CD14-positive monocyte (primary cell): ENCODE data around the gene FAM228B. TPM values are rescaled to one million over a fixed set of nuclear protein-coding genes. Genes with fewer than 3 reads are reported as not detected.

Source experiments
- DNase-seq, 3 donors: peaks; one replicate each; pipeline ENCODE4 v3.0.0-alpha.2; 2011 to 2022
- H2AFZ ChIP-seq: 2 replicates; pipeline ENCODE4 v1.6.0; 2012; ENCODE audit warnings: mild to moderate bottlenecking, low read depth, low read length, inconsistent platforms; ENCODE audit not compliant: insufficient read depth, poor library complexity, severe bottlenecking
- H3K27ac ChIP-seq, 2 donors: 1 replicate in 1 of 2; 2 replicates in 1 of 2; pipeline ENCODE4 v1.5.1; 2012 to 2013; ENCODE audit warnings: low read length in 2 of 2, control low read depth in 1 of 2, inconsistent platforms in 1 of 2, low read depth in 1 of 2, mild to moderate bottlenecking in 1 of 2
- H3K27me3 ChIP-seq, 2 donors: one replicate each; pipeline versions ENCODE4 v1.6.0 to v1.6.1; 2011 to 2013; ENCODE audit warnings: low read length in 2 of 2; ENCODE audit not compliant: control insufficient read depth in 2 of 2, insufficient read depth in 2 of 2
- H3K36me3 ChIP-seq, 2 donors: replicated peaks in 1 of 2; 1 replicate in 1 of 2; 2 replicates in 1 of 2; pipeline versions ENCODE4 v1.5.1 to v1.6.1; 2012 to 2013; ENCODE audit warnings: low read length in 2 of 2, control low read depth in 1 of 2, inconsistent platforms in 1 of 2, mild to moderate bottlenecking in 1 of 2; ENCODE audit not compliant: insufficient read depth in 2 of 2, control insufficient read depth in 1 of 2
- H3K4me1 ChIP-seq, 2 donors: 1 replicate in 1 of 2; 2 replicates in 1 of 2; pipeline versions ENCODE4 v1.5.1 to v1.6.1; 2012 to 2013; ENCODE audit warnings: low read length in 2 of 2, control low read depth in 1 of 2, inconsistent platforms in 1 of 2, mild to moderate bottlenecking in 1 of 2, moderate library complexity in 1 of 2; ENCODE audit not compliant: insufficient read depth in 2 of 2, control insufficient read depth in 1 of 2
- H3K4me2 ChIP-seq: replicated peaks from 2 replicates; pipeline ENCODE3; 2012; ENCODE audit warnings: low read length, moderate library complexity, mild to moderate bottlenecking; ENCODE audit not compliant: poor library complexity, severe bottlenecking; ENCODE audit errors: extremely low read depth
- H3K4me3 ChIP-seq, 3 experiments: fragments of 200-600 bp in 1 of 3; sonication (generic) in 1 of 3; replicated peaks in 1 of 3; 1 replicate in 2 of 3; 2 replicates in 1 of 3; pipeline ENCODE4 v1.5.1; 2011 to 2013; ENCODE audit warnings: low read length in 3 of 3, mild to moderate bottlenecking in 3 of 3, control low read depth in 2 of 3, low read depth in 2 of 3, inconsistent platforms in 1 of 3, moderate library complexity in 1 of 3
- H3K79me2 ChIP-seq: 2 replicates; pipeline ENCODE4 v1.6.0; 2012; ENCODE audit warnings: mild to moderate bottlenecking, control low read depth, inconsistent platforms, low read length, moderate library complexity; ENCODE audit not compliant: insufficient read depth
- H3K9ac ChIP-seq: 2 replicates; pipeline ENCODE4 v1.6.0; 2017; ENCODE audit warnings: low read length, mild to moderate bottlenecking; ENCODE audit not compliant: insufficient read depth, poor library complexity, severe bottlenecking
- H3K9me3 ChIP-seq, 2 donors: replicated peaks in 1 of 2; 1 replicate in 1 of 2; 2 replicates in 1 of 2; pipeline versions ENCODE4 v1.5.1 to v1.6.1; 2012 to 2013; ENCODE audit warnings: low read length in 2 of 2, control low read depth in 1 of 2; ENCODE audit not compliant: control insufficient read depth in 1 of 2, insufficient read depth in 1 of 2
- H4K20me1 ChIP-seq: 2 replicates; pipeline ENCODE4 v1.6.0; 2012; ENCODE audit warnings: mild to moderate bottlenecking, low read length, control low read depth, moderate library complexity; ENCODE audit not compliant: insufficient read depth
- H3K27ac Mint-ChIP-seq, 7 donors: one replicate each; pipeline ENCODE4 v1.8.0; 2020; ENCODE audit warnings: mild to moderate bottlenecking in 7 of 7, mixed read lengths in 7 of 7, moderate library complexity in 6 of 7, inconsistent platforms in 2 of 7
- H3K27me3 Mint-ChIP-seq, 3 donors: one replicate each; pipeline ENCODE4 v1.8.0; 2021 to 2022; ENCODE audit warnings: low read depth in 3 of 3, mild to moderate bottlenecking in 3 of 3, mixed read lengths in 3 of 3, moderate library complexity in 3 of 3, inconsistent platforms in 1 of 3
- H3K36me3 Mint-ChIP-seq, 2 donors: one replicate each; pipeline ENCODE4 v1.8.0; 2020; ENCODE audit warnings: mixed read lengths in 2 of 2, inconsistent platforms in 1 of 2, mild to moderate bottlenecking in 1 of 2
- H3K4me1 Mint-ChIP-seq: one replicate; pipeline ENCODE4 v1.8.0; 2020; ENCODE audit warnings: mild to moderate bottlenecking, mixed read lengths
- H3K4me3 Mint-ChIP-seq, 2 donors: one replicate each; pipeline ENCODE4 v1.8.0; 2020; ENCODE audit warnings: mild to moderate bottlenecking in 2 of 2, mixed read lengths in 2 of 2, moderate library complexity in 1 of 2
- H3K9me3 Mint-ChIP-seq, 7 donors: one replicate each; pipeline ENCODE4 v1.8.0; 2020 to 2022; ENCODE audit warnings: mixed read lengths in 7 of 7, mild to moderate bottlenecking in 6 of 7, moderate library complexity in 6 of 7, inconsistent platforms in 2 of 7
- WGBS: methylation state at CpG from one replicate; pipeline ENCODE4 v1.1.5; 2013; ENCODE audit warnings: missing lambda C conversion rate; ENCODE audit not compliant: insufficient coverage; 5-methylcytosine and 5-hydroxymethylcytosine counted together
- intact Hi-C, 2 donors: fragments of 100-400 bp; cut with micrococcal nuclease; formaldehyde crosslinking; loops; one replicate each; pipeline versions ENCODE4 v1.15.0 to v1.15.1; 2023
- polyA plus RNA-seq, 3 donors: library from polyadenylated mRNA; depleted of rRNA in 1 of 3; unstranded in 2 of 3; stranded (reverse) in 1 of 3; fragments of 300-500 nt in 2 of 3; fragments of >200 nt in 1 of 3; fragmentation: Illumina TruSeq in 2 of 3; gene quantifications; 1 replicate in 2 of 3; 2 replicates in 1 of 3; pipeline ENCODE4 v1.2.3, GENCODE V29; 2012 to 2021
- TF ChIP-seq, protein P1 (sequence below): fragments of 200-600 bp; IDR thresholded peaks from one replicate; pipeline ENCODE4 v1.8.0; 2022; ENCODE audit warnings: antibody characterized with exemption, mild to moderate bottlenecking

The FAM228B gene
- polyA plus RNA-seq, 3 donors = 6.5 to 16.1 (median 7.5) TPM

DNA sequence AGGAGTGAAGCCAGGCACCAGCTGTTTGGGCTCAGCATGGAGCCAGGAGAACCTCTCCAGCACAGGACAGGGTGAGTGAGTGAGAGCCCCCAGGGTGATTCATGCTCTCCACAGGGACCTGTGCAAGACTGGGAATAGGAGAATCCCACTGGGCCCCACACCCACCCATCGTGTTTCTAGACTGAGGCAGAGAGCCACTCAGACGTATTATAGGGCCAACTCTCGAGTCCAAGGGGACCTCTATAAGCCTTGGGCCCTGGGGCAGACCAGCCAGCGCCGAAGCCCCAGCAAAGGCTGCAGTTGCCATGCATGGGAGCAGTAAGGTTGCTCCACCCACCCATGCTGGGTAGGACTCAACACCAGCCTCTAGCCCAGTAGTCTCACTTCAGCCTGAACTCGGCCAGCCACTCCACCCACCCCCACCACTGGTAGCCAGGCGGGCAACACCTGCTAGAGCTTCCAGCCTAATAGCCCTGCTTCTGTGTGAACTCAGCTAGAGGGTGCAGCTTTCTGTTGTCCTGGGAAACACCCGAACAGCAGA is 19.1 kb upstream of the FAM228B start:
- Histone ChIP-seq H4K20me1 (no peaks in the 10 kb centered on the region), H3K4me3 (no peak overlapping the region), H3K79me2 (no peaks in the 10 kb centered on the region), H3K36me3 (peaks cover 13 to 20% of the 10 kb centered on the region in 2 donors), H3K9ac (no peak overlapping the region), H3K27me3 (no peaks in the 10 kb centered on the region), H2AFZ (no peak overlapping the region), H3K4me2 (no peak overlapping the region), H3K4me1 (no peaks in the 10 kb centered on the region), H3K27ac (no peak overlapping the region), H3K9me3 (peaks cover 6 to 22% of the 10 kb centered on the region in 2 donors)
- peaks cover 19 to 45% of the 10 kb centered on the region in 2 donors for H3K36me3 Mint-ChIP-seq
- H3K27ac Mint-ChIP-seq = no peak overlapping the region
- H3K27me3 Mint-ChIP-seq = peaks cover 0 to 2% (median 0%) of the 10 kb centered on the region in 3 donors
- intact Hi-C loops = no loop called here
- H3K4me1 Mint-ChIP-seq = no peaks in the 10 kb centered on the region
- H3K4me3 Mint-ChIP-seq = no peak overlapping the region
- no peak for DNase-seq
- H3K9me3 Mint-ChIP-seq = peaks cover 29 to 49% (median 42%) of the 10 kb centered on the region in 7 donors
- TF ChIP-seq, protein P1, sequence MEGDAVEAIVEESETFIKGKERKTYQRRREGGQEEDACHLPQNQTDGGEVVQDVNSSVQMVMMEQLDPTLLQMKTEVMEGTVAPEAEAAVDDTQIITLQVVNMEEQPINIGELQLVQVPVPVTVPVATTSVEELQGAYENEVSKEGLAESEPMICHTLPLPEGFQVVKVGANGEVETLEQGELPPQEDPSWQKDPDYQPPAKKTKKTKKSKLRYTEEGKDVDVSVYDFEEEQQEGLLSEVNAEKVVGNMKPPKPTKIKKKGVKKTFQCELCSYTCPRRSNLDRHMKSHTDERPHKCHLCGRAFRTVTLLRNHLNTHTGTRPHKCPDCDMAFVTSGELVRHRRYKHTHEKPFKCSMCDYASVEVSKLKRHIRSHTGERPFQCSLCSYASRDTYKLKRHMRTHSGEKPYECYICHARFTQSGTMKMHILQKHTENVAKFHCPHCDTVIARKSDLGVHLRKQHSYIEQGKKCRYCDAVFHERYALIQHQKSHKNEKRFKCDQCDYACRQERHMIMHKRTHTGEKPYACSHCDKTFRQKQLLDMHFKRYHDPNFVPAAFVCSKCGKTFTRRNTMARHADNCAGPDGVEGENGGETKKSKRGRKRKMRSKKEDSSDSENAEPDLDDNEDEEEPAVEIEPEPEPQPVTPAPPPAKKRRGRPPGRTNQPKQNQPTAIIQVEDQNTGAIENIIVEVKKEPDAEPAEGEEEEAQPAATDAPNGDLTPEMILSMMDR = no peak
- WGBS = 98% methylated on average over 6 of the region's 8 CpGs

DNA sequence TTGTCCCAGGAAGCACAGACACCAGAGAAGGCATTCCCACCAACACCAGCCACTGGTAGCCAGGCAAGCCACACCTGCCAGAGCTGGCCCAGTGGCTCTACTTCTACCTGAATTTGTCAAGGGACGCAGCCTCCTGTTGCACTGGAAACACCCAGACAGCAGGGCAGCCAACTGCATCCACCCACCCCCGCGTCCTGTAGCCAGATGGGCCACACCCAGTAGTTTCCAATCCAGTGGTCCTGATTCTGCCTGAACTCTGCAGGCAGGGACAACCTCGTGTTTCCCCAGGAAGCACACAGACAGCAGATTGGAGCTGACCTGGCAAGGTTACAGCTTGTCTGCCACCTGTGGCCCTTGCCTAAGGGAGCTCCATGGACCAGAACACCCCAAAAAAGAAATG is 18.4 kb upstream of the FAM228B start:
- no peaks in the 10 kb centered on the region for H3K4me1 Mint-ChIP-seq
- TF ChIP-seq, protein P1 = no peak
- no peaks in the 10 kb centered on the region for H4K20me1 ChIP-seq
- H3K27me3 Mint-ChIP-seq = peaks cover 0 to 2% (median 0%) of the 10 kb centered on the region in 3 donors
- no peak overlapping the region for H3K27ac Mint-ChIP-seq
- no peak overlapping the region for H2AFZ ChIP-seq
- no peaks in the 10 kb centered on the region for H3K27me3 ChIP-seq
- H3K9ac ChIP-seq = no peak overlapping the region
- no peak overlapping the region for H3K4me3 Mint-ChIP-seq
- H3K4me2 ChIP-seq = no peak overlapping the region
- intact Hi-C loops = no loop called here
- H3K27ac ChIP-seq = no peak overlapping the region
- H3K36me3 Mint-ChIP-seq = peaks cover 19 to 45% of the 10 kb centered on the region in 2 donors
- WGBS = 87% methylated on average over 4 of the region's 4 CpGs
- H3K36me3 ChIP-seq = peaks cover 13 to 20% of the 10 kb centered on the region in 2 donors
- no peak for DNase-seq
- H3K9me3 Mint-ChIP-seq = peaks cover 23 to 49% (median 37%) of the 10 kb centered on the region in 7 donors
- H3K79me2 ChIP-seq = no peaks in the 10 kb centered on the region
- peaks cover 6 to 22% of the 10 kb centered on the region in 2 donors for H3K9me3 ChIP-seq
- no peaks in the 10 kb centered on the region for H3K4me1 ChIP-seq
- H3K4me3 ChIP-seq = no peak overlapping the region
